GM23338 (cell line): ENCODE results near the gene GABBR1. TPM values are rescaled to one million over a fixed set of nuclear protein-coding genes. Genes with fewer than 3 reads are reported as not detected.

Experiments
- ATAC-seq: fragments of 200-7000 bp; cut with Tn5 transposase; 3 replicates; pipeline ENCODE4 v1.9.1; 2020
- DNase-seq: peaks from one replicate; pipeline ENCODE4 v3.0.0-alpha.2; 2015; ENCODE audit warnings: low spot score
- H2AFZ ChIP-seq: fragments of 200-600 bp; sonication (generic); 2 replicates; pipeline ENCODE4 v1.8.0; 2016; ENCODE audit warnings: antibody characterized with exemption, mild to moderate bottlenecking, moderate library complexity
- H3F3A ChIP-seq: fragments of 200-600 bp; sonication (generic); replicated peaks from 2 replicates; pipeline ENCODE4 v1.8.0; 2017; ENCODE audit warnings: antibody characterized with exemption, mixed run types, low read depth
- H3K27ac ChIP-seq: fragments of 200-600 bp; sonication (generic); 2 replicates; pipeline ENCODE4 v1.6.1; 2016; ENCODE audit warnings: low read depth
- H3K27me3 ChIP-seq: fragments of 200-600 bp; sonication (generic); 2 replicates; pipeline ENCODE4 v1.8.0; 2016; ENCODE audit warnings: mild to moderate bottlenecking, mixed run types, moderate library complexity; ENCODE audit not compliant: insufficient read depth
- H3K36me3 ChIP-seq: fragments of 200-600 bp; sonication (generic); 2 replicates; pipeline ENCODE4 v1.8.0; 2016; ENCODE audit warnings: mild to moderate bottlenecking; ENCODE audit not compliant: insufficient read depth
- H3K4me1 ChIP-seq: fragments of 200-600 bp; sonication (generic); 2 replicates; pipeline ENCODE4 v1.8.0; 2016; ENCODE audit warnings: mild to moderate bottlenecking, moderate library complexity; ENCODE audit not compliant: insufficient read depth
- H3K4me2 ChIP-seq: fragments of 200-600 bp; sonication (generic); 2 replicates; pipeline ENCODE4 v1.7.1; 2017; ENCODE audit warnings: mixed run types
- H3K4me3 ChIP-seq: fragments of 200-600 bp; sonication (generic); 2 replicates; pipeline ENCODE4 v1.6.1; 2016; ENCODE audit warnings: mixed run types
- H3K79me2 ChIP-seq: fragments of 200-600 bp; sonication (generic); replicated peaks from 2 replicates; pipeline ENCODE4 v1.8.0; 2017; ENCODE audit warnings: mild to moderate bottlenecking; ENCODE audit not compliant: insufficient read depth
- H3K9me2 ChIP-seq: fragments of 200-600 bp; sonication (generic); 2 replicates; pipeline ENCODE4 v1.8.0; 2017; ENCODE audit not compliant: insufficient read depth
- H4K20me1 ChIP-seq: fragments of 200-600 bp; sonication (generic); replicated peaks from 2 replicates; pipeline ENCODE4 v1.8.0; 2017; ENCODE audit warnings: mild to moderate bottlenecking; ENCODE audit not compliant: insufficient read depth
- H3K27ac Mint-ChIP-seq: 2 replicates; pipeline ENCODE4 v1.8.0; 2020; ENCODE audit warnings: inconsistent platforms, mild to moderate bottlenecking, moderate library complexity, mixed read lengths
- H3K27me3 Mint-ChIP-seq: 3 replicates; pipeline ENCODE4 v1.8.0; 2022; ENCODE audit warnings: low read depth, mild to moderate bottlenecking, moderate library complexity, mixed read lengths, inconsistent platforms; ENCODE audit not compliant: insufficient read depth, poor library complexity
- H3K36me3 Mint-ChIP-seq: 3 replicates; pipeline ENCODE4 v1.8.0; 2021; ENCODE audit warnings: low read depth, mild to moderate bottlenecking, inconsistent platforms, moderate library complexity, mixed read lengths
- H3K4me1 Mint-ChIP-seq: 3 replicates; pipeline ENCODE4 v1.8.0; 2020; ENCODE audit warnings: mild to moderate bottlenecking, inconsistent platforms, mixed read lengths
- H3K4me3 Mint-ChIP-seq: 3 replicates; pipeline ENCODE4 v1.8.0; 2021; ENCODE audit warnings: moderate library complexity, mild to moderate bottlenecking, inconsistent platforms, mixed read lengths
- H3K9me3 Mint-ChIP-seq: 3 replicates; pipeline ENCODE4 v1.8.0; 2020; ENCODE audit warnings: moderate library complexity, mild to moderate bottlenecking, inconsistent platforms, mixed read lengths
- STAT1 ChIP-seq: IDR thresholded peaks from one replicate; pipeline ENCODE4 v1.6.1; 2016; ENCODE audit warnings: antibody characterized with exemption; ENCODE audit not compliant: unreplicated experiment
- ZNF114 ChIP-seq: fragments of 250-450 bp; sonication (Bioruptor Pico); IDR thresholded peaks from 2 replicates; pipeline ENCODE4 v1.5.0; 2020; ENCODE audit warnings: mild to moderate bottlenecking, moderate library complexity
- ZNF331 ChIP-seq: fragments of 250-450 bp; sonication (Bioruptor Pico); IDR thresholded peaks from 2 replicates; pipeline ENCODE4 v1.5.0; 2020; ENCODE audit warnings: low read depth, mild to moderate bottlenecking, moderate library complexity
- polyA plus RNA-seq: library from polyadenylated mRNA; unstranded; fragments of >200 nt; fragmentation: Nextera tagmentation; extraction: Ambion mirVana; gene quantifications from 2 replicates; pipeline ENCODE4 v1.2.1, GENCODE V29; 2016
- total RNA-seq: library from RNA; depleted of rRNA; stranded (reverse); fragments of >200 nt; shearing (Covaris generic); gene quantifications from 2 replicates; pipeline ENCODE4 v1.2.3, GENCODE V29; 2014
- TF ChIP-seq, protein P1 (sequence below): IDR thresholded peaks from 2 replicates; pipeline ENCODE4 v1.6.1; 2016; ENCODE audit warnings: antibody characterized with exemption
- TF ChIP-seq, protein P2 (sequence below), 2 experiments: fragments of 200-600 bp in 1 of 2; sonication (generic) in 1 of 2; conservative IDR thresholded peaks; 2 replicates each; pipeline versions ENCODE4 v1.5.1 to v1.6.1; 2016 to 2017; ENCODE audit warnings: antibody characterized with exemption in 2 of 2, low read depth in 2 of 2, mild to moderate bottlenecking in 2 of 2, moderate library complexity in 1 of 2

The GABBR1 gene
- total and polyA plus RNA-seq, 2 experiments from 2014 or later: 42.8 to 78.9 TPM

- H3K4me3 Mint-ChIP-seq: no peak overlapping the region
- no peak overlapping the region for H3K27ac Mint-ChIP-seq
- no peak overlapping the region for H3K4me2 ChIP-seq
- H2AFZ ChIP-seq: no peak overlapping the region
- peaks cover 52% of the 10 kb centered on the region for H3F3A ChIP-seq
- H3K27me3 Mint-ChIP-seq: peaks cover 14% of the 10 kb centered on the region
- H3K4me3 ChIP-seq: no peak overlapping the region
- peaks cover 93% of the 10 kb centered on the region for H3K36me3 Mint-ChIP-seq
- peaks cover 80% of the 10 kb centered on the region for H3K36me3 ChIP-seq
- no peaks in the 10 kb centered on the region for H3K9me2 ChIP-seq
- H3K4me1 ChIP-seq: peaks cover 28% of the 10 kb centered on the region
- DNase-seq (no peak), ATAC-seq (no peak)
- H3K4me1 Mint-ChIP-seq: peaks cover 45% of the 10 kb centered on the region
- TF ChIP-seq, protein P1, sequence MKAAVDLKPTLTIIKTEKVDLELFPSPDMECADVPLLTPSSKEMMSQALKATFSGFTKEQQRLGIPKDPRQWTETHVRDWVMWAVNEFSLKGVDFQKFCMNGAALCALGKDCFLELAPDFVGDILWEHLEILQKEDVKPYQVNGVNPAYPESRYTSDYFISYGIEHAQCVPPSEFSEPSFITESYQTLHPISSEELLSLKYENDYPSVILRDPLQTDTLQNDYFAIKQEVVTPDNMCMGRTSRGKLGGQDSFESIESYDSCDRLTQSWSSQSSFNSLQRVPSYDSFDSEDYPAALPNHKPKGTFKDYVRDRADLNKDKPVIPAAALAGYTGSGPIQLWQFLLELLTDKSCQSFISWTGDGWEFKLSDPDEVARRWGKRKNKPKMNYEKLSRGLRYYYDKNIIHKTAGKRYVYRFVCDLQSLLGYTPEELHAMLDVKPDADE: no peak
- TF ChIP-seq STAT1: no peak
- no peak for TF ChIP-seq ZNF331 (CRISPR knock-in tag)
- no peak for TF ChIP-seq ZNF114 (CRISPR knock-in tag)
- no peaks in the 10 kb centered on the region for H3K27me3 ChIP-seq
- peaks cover 68% of the 10 kb centered on the region for H3K79me2 ChIP-seq
- H3K27ac ChIP-seq: 0 out of 2 replicates have a peak overlapping the region, but pooled peaks have one; percentile 55
- H4K20me1 ChIP-seq: peaks cover 27% of the 10 kb centered on the region
- H3K9me3 Mint-ChIP-seq: no peaks in the 10 kb centered on the region
Measured at GRCh38 chr6:29619578-29620160, 13.3 kb downstream of the GABBR1 start.

- peaks cover 55% of the 10 kb centered on the region for H3F3A ChIP-seq
- peak; percentile 94 for ATAC-seq
- H3K27ac Mint-ChIP-seq: no peak overlapping the region
- H3K4me1 ChIP-seq: peaks cover 11% of the 10 kb centered on the region
- H3K4me2 ChIP-seq: no peak overlapping the region
- peak overlapping the region; percentile 0; the same call in 1 of the 2 replicates for H3K27ac ChIP-seq
- no peak overlapping the region for H3K4me3 ChIP-seq
- no peak overlapping the region for H2AFZ ChIP-seq
- no peaks in the 10 kb centered on the region for H3K9me2 ChIP-seq
- no peak overlapping the region for H3K4me3 Mint-ChIP-seq
- TF ChIP-seq, protein P2, sequence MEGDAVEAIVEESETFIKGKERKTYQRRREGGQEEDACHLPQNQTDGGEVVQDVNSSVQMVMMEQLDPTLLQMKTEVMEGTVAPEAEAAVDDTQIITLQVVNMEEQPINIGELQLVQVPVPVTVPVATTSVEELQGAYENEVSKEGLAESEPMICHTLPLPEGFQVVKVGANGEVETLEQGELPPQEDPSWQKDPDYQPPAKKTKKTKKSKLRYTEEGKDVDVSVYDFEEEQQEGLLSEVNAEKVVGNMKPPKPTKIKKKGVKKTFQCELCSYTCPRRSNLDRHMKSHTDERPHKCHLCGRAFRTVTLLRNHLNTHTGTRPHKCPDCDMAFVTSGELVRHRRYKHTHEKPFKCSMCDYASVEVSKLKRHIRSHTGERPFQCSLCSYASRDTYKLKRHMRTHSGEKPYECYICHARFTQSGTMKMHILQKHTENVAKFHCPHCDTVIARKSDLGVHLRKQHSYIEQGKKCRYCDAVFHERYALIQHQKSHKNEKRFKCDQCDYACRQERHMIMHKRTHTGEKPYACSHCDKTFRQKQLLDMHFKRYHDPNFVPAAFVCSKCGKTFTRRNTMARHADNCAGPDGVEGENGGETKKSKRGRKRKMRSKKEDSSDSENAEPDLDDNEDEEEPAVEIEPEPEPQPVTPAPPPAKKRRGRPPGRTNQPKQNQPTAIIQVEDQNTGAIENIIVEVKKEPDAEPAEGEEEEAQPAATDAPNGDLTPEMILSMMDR (conservative IDR thresholded peaks at IDR 0.05; ENCODE audit: low read depth in 2 of 2): peak; percentile 70 to 78
- TF ChIP-seq ZNF331 (CRISPR knock-in tag): no peak
- peaks cover 28% of the 10 kb centered on the region for H3K4me1 Mint-ChIP-seq
- H4K20me1 ChIP-seq: peaks cover 27% of the 10 kb centered on the region
- H3K27me3 Mint-ChIP-seq: peaks cover 4% of the 10 kb centered on the region
- peak; percentile 79 for DNase-seq
- H3K9me3 Mint-ChIP-seq: no peaks in the 10 kb centered on the region
- peaks cover 96% of the 10 kb centered on the region for H3K36me3 Mint-ChIP-seq
- H3K79me2 ChIP-seq: peaks cover 69% of the 10 kb centered on the region
- no peaks in the 10 kb centered on the region for H3K27me3 ChIP-seq
- peaks cover 89% of the 10 kb centered on the region for H3K36me3 ChIP-seq
Measured at GRCh38 chr6:29617782-29618554, 15.0 kb downstream of the GABBR1 start.
